H54 (cell line): ENCODE data around the gene CHRNA5.
"Not testable (repeated sequence)": the region's sequence is repeated elsewhere in the genome, so short reads cannot be mapped to it uniquely, and the experiment has no call there.

Source experiments
- DNase-seq: peaks from one replicate; pipeline ENCODE4 v3.0.0; 2011; ENCODE audit warnings: low spot score, mixed read lengths; ENCODE audit not compliant: insufficient read length
- FAIRE-seq: peaks from 3 replicates; lab custom pipeline; 2011; peaks lifted over from hg19 to GRCh38; lab: Jason Lieb, UNC
- POLR2A ChIP-seq: IDR thresholded peaks from 2 replicates; pipeline ENCODE4 v1.6.1; 2011; ENCODE audit warnings: low read depth, mild to moderate bottlenecking, low read length

Gene CHRNA5

GRCh38 chr15:78603467-78603866, 38.1 kb downstream of the CHRNA5 start:
- FAIRE-seq (no peak), DNase-seq (no peak)
- TF ChIP-seq POLR2A = no peak

GRCh38 chr15:78604420-78604819, 39.1 kb downstream of the CHRNA5 start:
- DNase-seq (no peak), FAIRE-seq (no peak)
- TF ChIP-seq POLR2A = no peak

DNA sequence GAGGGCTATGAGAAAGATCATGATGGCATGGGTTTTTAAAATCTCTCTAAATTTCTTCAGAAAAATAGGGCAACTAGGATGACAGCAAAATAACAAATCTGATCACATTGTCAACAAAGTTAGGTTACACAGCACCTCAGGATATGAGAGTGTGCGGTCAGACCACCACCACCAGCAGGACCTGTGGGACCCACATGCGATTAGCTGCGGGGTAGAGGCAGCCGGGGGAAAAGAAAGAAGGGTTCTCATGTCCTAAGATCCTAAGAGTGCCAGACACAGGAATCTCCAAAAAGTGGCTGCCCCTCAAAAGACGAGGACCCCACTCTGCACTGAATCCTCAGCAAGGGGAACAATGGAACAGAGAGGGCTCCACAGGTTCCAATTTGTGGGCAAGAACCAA, 39.9 kb downstream of the CHRNA5 start:
- no peak for TF ChIP-seq POLR2A
- DNase-seq = no peak
- FAIRE-seq = no peak

DNA sequence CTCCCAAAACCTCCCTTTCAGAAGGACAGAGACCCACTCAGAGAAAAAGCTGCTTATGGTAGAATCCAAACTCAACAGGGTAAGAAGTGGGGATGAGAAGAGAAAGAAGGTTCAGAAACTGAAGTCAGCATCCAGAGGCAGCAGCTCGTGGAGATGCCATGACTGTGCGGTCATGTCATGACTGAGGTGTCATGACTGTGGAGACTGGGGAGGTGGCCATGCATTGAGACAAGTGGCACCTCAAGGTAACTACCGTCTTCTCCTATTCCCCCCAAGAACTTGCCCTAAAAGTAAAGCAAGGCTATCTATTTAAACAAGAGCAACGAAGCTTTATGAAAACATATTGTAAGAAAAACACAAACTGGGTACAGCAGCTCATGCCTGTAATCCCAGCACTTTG, 40.4 kb downstream of the CHRNA5 start:
- TF ChIP-seq POLR2A = no peak
- no peak for DNase-seq
- no peak for FAIRE-seq

- DNase-seq, FAIRE-seq: not testable (repeated sequence)
Measured at GRCh38 chr15:78609551-78609950, 44.2 kb downstream of the CHRNA5 start.

- no peak for TF ChIP-seq POLR2A
- FAIRE-seq = no peak
- no peak for DNase-seq
Measured at GRCh38 chr15:78614021-78614420, 48.7 kb downstream of the CHRNA5 start.

GRCh38 chr15:78615151-78615589, 49.9 kb downstream of the CHRNA5 start:
- FAIRE-seq (no peak), DNase-seq (no peak)
- TF ChIP-seq POLR2A = no peak

- TF ChIP-seq POLR2A = no peak
- FAIRE-seq = no peak
- no peak for DNase-seq
Measured at GRCh38 chr15:78616506-78616905, 51.2 kb downstream of the CHRNA5 start.

- no peak for TF ChIP-seq POLR2A
- no peak for FAIRE-seq
- no peak for DNase-seq
Measured at GRCh38 chr15:78617076-78617475, 51.8 kb downstream of the CHRNA5 start.

DNA sequence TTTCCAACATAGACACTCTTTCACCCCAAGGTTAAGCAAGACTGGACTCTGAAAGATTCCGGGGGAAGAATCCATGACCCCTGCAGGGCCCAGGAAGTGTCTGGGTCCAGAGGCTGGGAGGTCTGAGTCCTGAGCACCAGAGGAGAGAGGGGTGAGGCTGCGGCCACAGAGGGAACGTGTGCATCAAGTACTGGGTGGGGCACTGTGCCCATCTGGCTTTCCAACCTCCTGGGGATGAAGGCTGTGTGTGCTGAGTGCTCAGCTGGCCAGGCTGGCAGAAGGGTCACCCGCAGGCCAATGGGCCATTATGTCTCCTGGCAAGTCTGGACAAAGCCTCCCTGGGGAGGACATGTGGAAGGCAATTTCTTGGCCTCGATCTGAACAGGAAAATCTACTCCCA, 52.2 kb downstream of the CHRNA5 start:
- DNase-seq (no peak), FAIRE-seq (no peak)
- TF ChIP-seq POLR2A = no peak

- DNase-seq (no peak), FAIRE-seq (no peak)
- no peak for TF ChIP-seq POLR2A
Measured at GRCh38 chr15:78618064-78618463, 52.7 kb downstream of the CHRNA5 start.

DNA sequence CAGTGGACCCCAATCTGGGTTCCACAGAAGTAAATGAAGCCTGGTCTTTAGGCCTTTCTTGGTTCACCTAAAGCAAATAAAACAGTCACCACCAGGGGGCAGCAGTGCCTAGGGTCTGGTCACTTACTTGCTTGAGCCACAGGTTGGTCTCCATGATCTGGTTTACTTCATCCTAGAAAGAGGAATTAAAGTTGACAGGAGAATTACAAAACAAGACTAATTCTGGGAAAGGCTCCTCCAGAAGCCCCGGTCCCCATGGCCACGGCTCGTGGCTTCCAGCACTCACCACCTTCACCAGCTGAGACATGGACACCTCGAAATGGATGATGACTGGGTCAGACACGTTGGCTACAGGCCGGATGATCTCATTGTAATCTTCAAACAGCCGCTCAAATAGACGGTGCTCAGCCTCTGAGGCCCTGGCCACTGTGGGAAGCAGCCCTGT, 53.2 kb downstream of the CHRNA5 start:
- no peak for TF ChIP-seq POLR2A
- FAIRE-seq = no peak
- DNase-seq = peak; percentile 93

GRCh38 chr15:78619022-78619950, 54.0 kb downstream of the CHRNA5 start:
- no peak for DNase-seq
- no peak for TF ChIP-seq POLR2A
- no peak for FAIRE-seq

GRCh38 chr15:78620021-78620526, 54.8 kb downstream of the CHRNA5 start:
- TF ChIP-seq POLR2A = no peak
- FAIRE-seq = no peak
- no peak for DNase-seq
